Measurements from ENCODE around the gene SLC36A1. TPM values are rescaled to one million over a fixed set of nuclear protein-coding genes. Genes with fewer than 3 reads are reported as not detected.

SLC36A1 gene
- total and polyA plus RNA-seq, 10 donors = 1.7 to 29.6 (median 17.7) TPM

- Histone ChIP-seq H3K4me3 (no peak overlapping the region), H3K27me3 (replicated peaks in 1 of 7) (no peaks in the 10 kb centered on the region), H3K4me1 (peaks cover 0 to 27% (median 8%) of the 10 kb centered on the region in 6 donors), H3K9me3 (no peaks in the 10 kb centered on the region), H3K27ac (peak overlapping the region in 6 of 8 donors; percentile 29 to 81 (median 70)), H3K36me3 (peaks cover 0 to 94% (median 22%) of the 10 kb centered on the region in 6 donors)
- WGBS, 5 donors = 37 to 72% (median 51%) methylated on average over 3 of the region's 3 CpGs
- no peak for DNase-seq
- TF ChIP-seq POLR2AphosphoS5 (IDR thresholded peaks at IDR 0.05) = peak in 1 of 3 donors; percentile 55
- TF ChIP-seq POLR2A (IDR thresholded peaks at IDR 0.05) = no peak
- intact Hi-C loops (cut with DNase I; ENCODE audit: low total_unique reads) = no loop called here
Observed at GRCh38 chr5:151483176-151483575, 35.8 kb downstream of the SLC36A1 start.

- Histone ChIP-seq H3K9me3 (no peaks in the 10 kb centered on the region), H3K4me3 (no peak overlapping the region), H3K4me1 (peaks cover 0 to 27% (median 8%) of the 10 kb centered on the region in 6 donors), H3K27ac (peak overlapping the region in 6 of 8 donors; percentile 29 to 81 (median 70)), H3K27me3 (replicated peaks in 1 of 7) (no peaks in the 10 kb centered on the region), H3K36me3 (peaks cover 0 to 94% (median 27%) of the 10 kb centered on the region in 6 donors)
- WGBS, 5 donors = 23 to 51% (median 30%) methylated on average over 5 of the region's 5 CpGs
- TF ChIP-seq POLR2AphosphoS5 (IDR thresholded peaks at IDR 0.05) = peak in 1 of 3 donors; percentile 6
- TF ChIP-seq CTCF (IDR thresholded peaks at IDR 0.05 in 8 of 11, conservative IDR thresholded peaks at IDR 0.05 in 3 of 11) = no peak
- DNase-seq = no peak
- intact Hi-C loops (cut with DNase I; ENCODE audit: low total_unique reads) = no loop called here
Observed at GRCh38 chr5:151483647-151484046, 36.2 kb downstream of the SLC36A1 start.

DNA sequence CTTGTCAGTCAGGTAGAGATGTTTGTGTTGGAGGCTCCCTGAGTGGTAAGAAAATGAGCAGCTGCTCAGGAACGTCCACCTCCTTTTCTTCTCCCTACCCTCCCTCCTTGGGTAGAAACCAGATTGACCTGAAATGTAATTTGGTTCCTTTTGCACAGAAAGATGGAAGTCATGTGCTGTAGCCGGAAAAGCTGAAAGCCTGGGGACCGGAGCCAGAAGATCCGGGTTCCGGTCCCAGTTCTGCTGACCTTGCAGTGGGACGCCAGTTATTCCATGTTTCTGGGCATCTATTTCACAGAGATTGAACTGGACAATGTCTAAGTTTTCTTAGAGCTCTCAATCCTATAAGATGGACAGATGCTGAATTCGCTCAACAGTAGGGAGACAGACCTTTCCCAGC is 40.1 kb downstream of the SLC36A1 start:
- WGBS, 5 donors = 92 to 96% (median 95%) methylated on average over 7 of the region's 7 CpGs
- no peak for DNase-seq
- Histone ChIP-seq H3K27ac (no peak overlapping the region), H3K4me3 (no peak overlapping the region), H3K36me3 (peaks cover 0 to 87% (median 32%) of the 10 kb centered on the region in 6 donors), H3K9me3 (no peaks in the 10 kb centered on the region), H3K4me1 (peaks cover 0 to 25% (median 5%) of the 10 kb centered on the region in 6 donors), H3K27me3 (replicated peaks in 1 of 7) (no peaks in the 10 kb centered on the region)
- TF ChIP-seq CTCF (IDR thresholded peaks at IDR 0.05 in 8 of 11, conservative IDR thresholded peaks at IDR 0.05 in 3 of 11) (no peak), POLR2A (IDR thresholded peaks at IDR 0.05) (no peak), POLR2AphosphoS5 (IDR thresholded peaks at IDR 0.05) (no peak)
- intact Hi-C loops (cut with DNase I; ENCODE audit: low total_unique reads) = no loop called here

DNA sequence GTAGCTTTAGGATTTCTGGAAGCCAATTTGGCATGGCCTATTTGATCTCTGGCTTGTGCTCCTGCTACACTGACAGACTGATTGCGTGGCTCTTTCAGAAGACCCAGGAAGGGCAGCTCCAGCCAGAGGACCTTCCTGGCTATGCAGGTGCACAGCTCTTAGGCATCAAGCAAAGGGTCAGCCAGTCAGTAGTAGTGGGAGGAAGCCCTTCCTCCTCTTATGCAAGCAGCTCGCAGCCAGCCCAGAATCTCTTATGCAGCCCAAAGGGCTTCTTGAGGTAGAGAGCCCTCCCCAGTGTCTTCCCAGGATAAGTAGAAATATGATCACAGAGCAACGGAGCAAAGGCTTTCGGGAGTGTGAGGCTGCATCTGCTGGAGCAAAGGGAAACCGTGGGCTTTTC is 43.2 kb downstream of the SLC36A1 start:
- Histone ChIP-seq H3K4me1 (peaks cover 0 to 7% (median 0%) of the 10 kb centered on the region in 6 donors), H3K4me3 (no peak overlapping the region), H3K36me3 (peaks cover 0 to 85% (median 29%) of the 10 kb centered on the region in 6 donors), H3K27ac (no peak overlapping the region), H3K27me3 (replicated peaks in 1 of 7) (no peaks in the 10 kb centered on the region), H3K9me3 (peaks cover 0 to 6% (median 0%) of the 10 kb centered on the region in 8 donors)
- no peak for TF ChIP-seq CTCF (IDR thresholded peaks at IDR 0.05 in 8 of 11, conservative IDR thresholded peaks at IDR 0.05 in 3 of 11)
- TF ChIP-seq POLR2AphosphoS5 (IDR thresholded peaks at IDR 0.05) = no peak
- no peak for TF ChIP-seq POLR2A (IDR thresholded peaks at IDR 0.05)
- no peak for DNase-seq
- WGBS, 5 donors = 77 to 90% (median 85%) methylated on average over 5 of the region's 5 CpGs
- intact Hi-C loops (cut with DNase I; ENCODE audit: low total_unique reads) = no loop called here
